Diencephalon (tissue), 1 donor: ENCODE results near the gene CGN. TPM values are rescaled to one million over a fixed set of nuclear protein-coding genes. Genes with fewer than 3 reads are reported as not detected.

Source experiments
- small RNA-seq: library from RNA; depleted of rRNA; stranded (forward); fragments of <200 nt; gene quantifications from one replicate; pipeline ENCODE3, GENCODE V24; 2014
- total RNA-seq: library from RNA; depleted of rRNA; stranded (reverse); fragments of >200 nt; gene quantifications from one replicate; pipeline ENCODE4 v1.2.3, GENCODE V29; 2014

CGN gene
- total RNA-seq: 3.2 TPM

DNA sequence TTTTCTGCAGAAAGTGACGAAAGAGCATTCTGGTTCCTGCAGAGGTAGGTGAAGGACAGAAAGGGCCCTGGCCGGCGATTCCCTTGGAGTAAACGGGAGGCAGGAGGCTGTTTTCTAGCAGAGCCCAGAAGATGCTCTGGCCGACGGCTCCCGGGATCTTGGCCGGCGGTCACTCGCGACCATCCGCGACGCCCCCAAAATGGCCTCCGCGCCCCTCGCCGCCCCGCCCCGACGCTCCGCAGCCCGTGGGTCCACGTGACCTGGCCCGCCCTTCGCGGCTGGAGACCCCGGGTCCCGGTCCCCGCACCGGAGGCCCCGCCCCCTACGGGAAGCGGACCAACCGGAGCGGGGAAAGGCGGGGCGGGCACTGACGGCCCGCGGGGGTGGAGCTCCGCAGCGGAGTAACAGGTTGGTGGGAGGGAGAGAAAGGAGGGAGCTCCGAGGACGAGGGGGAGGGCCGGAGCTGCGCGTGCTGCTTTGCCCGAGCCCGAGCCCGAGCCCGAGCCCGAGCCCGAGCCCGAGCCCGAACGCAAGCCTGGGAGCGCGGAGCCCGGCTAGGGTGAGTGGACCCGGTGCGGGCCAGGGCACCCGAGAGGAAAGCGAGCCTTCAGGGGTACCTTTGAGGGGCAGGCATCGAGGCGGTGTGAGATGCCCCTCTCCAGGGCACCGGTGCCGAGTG lies at the start of gene CGN:
TSS of gene CGN (plus strand) at position 431 of the 679 bp plus-strand sequence. CDS start 7,133 bp downstream, outside the sequence.

DNA sequence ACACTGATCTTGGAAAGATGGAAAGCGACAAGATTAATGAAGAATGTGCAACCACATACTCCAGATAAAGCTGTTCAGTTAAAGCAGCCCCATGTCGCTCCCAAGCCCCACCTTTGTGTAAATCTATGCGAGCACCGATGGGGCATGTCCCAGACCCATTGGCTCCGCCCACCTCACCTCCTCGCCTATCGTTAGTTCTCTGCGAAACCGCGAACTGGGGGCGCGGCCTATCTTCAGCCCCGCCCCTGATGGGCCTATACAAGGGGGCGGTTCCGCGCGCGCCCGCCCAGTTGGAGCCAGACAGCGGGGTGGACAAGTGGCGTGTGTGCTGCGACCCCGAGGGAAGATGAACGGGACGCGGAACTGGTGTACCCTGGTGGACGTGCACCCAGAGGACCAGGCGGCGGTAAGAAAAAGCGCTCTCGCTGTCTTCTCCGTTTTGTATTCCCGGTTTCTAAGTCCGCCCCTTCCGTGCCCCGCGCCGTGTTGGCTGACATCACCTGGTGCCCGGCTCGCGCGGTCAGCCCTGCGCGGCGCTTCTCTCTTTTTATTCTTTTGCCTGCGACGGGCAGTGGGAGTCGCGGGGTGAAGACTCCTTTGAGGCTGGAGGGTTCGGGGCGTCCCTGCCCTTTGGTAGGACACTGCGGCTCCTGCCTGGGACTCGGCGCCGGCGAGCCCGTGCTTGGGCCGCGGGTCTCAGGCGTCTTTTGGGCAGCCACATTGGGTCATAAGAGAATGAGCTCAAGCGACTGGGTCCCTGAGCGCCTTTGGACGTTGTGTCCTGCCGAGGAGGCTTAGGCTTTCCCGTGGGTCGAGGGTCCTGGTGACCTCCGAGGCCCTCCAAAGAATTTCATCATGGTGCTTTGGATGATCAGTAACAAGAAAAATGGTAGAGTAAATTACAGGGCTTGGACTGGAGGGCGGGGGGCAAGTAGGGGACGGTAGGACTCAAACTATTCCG lies 29.1 kb downstream of the CGN start, which contains the start of gene TUFT1:
TSS of gene TUFT1 (plus strand) at position 289 of the 961 bp plus-strand sequence. CDS start at position 347, 58 bp downstream.

Small RNA genes lying within 50 kb of the gene (small RNA-seq; reads per million reads assigned to genes)
- gene MIR554 (not detected), gene RF00405 (not detected)

Other genes with a start within 250 kb of the CGN start
- gene ZNF687, start 229.1 kb upstream of the CGN start, total RNA-seq: 9.7 TPM
- 35.3 TPM for gene PI4KB, start 184.0 kb upstream of the CGN start, total RNA-seq
- gene RFX5, start 164.1 kb upstream of the CGN start, total RNA-seq: 32.8 TPM
- 12.7 TPM for gene SELENBP1, start 138.7 kb upstream of the CGN start, total RNA-seq
- gene PSMB4, start 111.8 kb upstream of the CGN start, total RNA-seq: 312 TPM
- 54.2 TPM for gene POGZ, start 51.9 kb upstream of the CGN start, total RNA-seq
- 11.5 TPM for gene TUFT1, start 28.9 kb downstream of the CGN start, total RNA-seq
- gene SNX27, start 100.7 kb downstream of the CGN start, total RNA-seq: 85.6 TPM
- gene CELF3, start 205.4 kb downstream of the CGN start, total RNA-seq: 36.0 TPM
- 13.4 TPM for gene RIIAD1, start 210.1 kb downstream of the CGN start, total RNA-seq